ENCODE data around the gene MBD5.
A peak's percentile ranks its signal among the peaks of the same experiment; 100 is the strongest.

Gene MBD5

GRCh38 chr2:148450531-148450930 lies 429.6 kb downstream of the MBD5 start:
- intact Hi-C loops (cut with DNase I; ENCODE audit: low total_unique reads), result no loop called here
- Histone ChIP-seq H3K4me3 (no peak overlapping the region), H3K9me3 (no peaks in the 10 kb centered on the region), H3K4me1 (peaks cover 0 to 15% (median 0%) of the 10 kb centered on the region in 4 donors), H3K27me3 (no peaks in the 10 kb centered on the region), H3K27ac (no peak overlapping the region), H3K36me3 (no peaks in the 10 kb centered on the region)
- DNase-seq, result no peak
- no peak for TF ChIP-seq CTCF (IDR thresholded peaks at IDR 0.05)

- Histone ChIP-seq H3K36me3 (no peaks in the 10 kb centered on the region), H3K4me3 (no peak overlapping the region), H3K9me3 (no peaks in the 10 kb centered on the region), H3K4me1 (peaks cover 0 to 17% (median 0%) of the 10 kb centered on the region in 4 donors), H3K27me3 (no peaks in the 10 kb centered on the region), H3K27ac (no peak overlapping the region)
- no peak for DNase-seq
- intact Hi-C loops (cut with DNase I; ENCODE audit: low total_unique reads), result no loop called here
- no peak for TF ChIP-seq CTCF (IDR thresholded peaks at IDR 0.05)
These were observed 430.2 kb downstream of the MBD5 start for GRCh38 chr2:148451046-148451445.

- TF ChIP-seq CTCF (IDR thresholded peaks at IDR 0.05), result no peak
- H3K27ac ChIP-seq, result no peak overlapping the region
- no peak for DNase-seq
- H3K9me3 ChIP-seq, result no peaks in the 10 kb centered on the region
- intact Hi-C loops (cut with DNase I; ENCODE audit: low total_unique reads), result no loop called here
- H3K4me1 ChIP-seq, result peaks cover 0 to 41% (median 8%) of the 10 kb centered on the region in 4 donors
- no peak overlapping the region for H3K4me3 ChIP-seq
- no peaks in the 10 kb centered on the region for H3K36me3 ChIP-seq
- no peaks in the 10 kb centered on the region for H3K27me3 ChIP-seq
These were observed 434.9 kb downstream of the MBD5 start for GRCh38 chr2:148455791-148456190.

GRCh38 chr2:148458171-148458570 lies 437.3 kb downstream of the MBD5 start:
- TF ChIP-seq CTCF (IDR thresholded peaks at IDR 0.05), result no peak
- Histone ChIP-seq H3K9me3 (no peaks in the 10 kb centered on the region), H3K27ac (no peak overlapping the region), H3K4me3 (no peak overlapping the region), H3K27me3 (no peaks in the 10 kb centered on the region), H3K4me1 (peaks cover 0 to 57% (median 15%) of the 10 kb centered on the region in 4 donors), H3K36me3 (no peaks in the 10 kb centered on the region)
- no peak for DNase-seq
- intact Hi-C loops (cut with DNase I; ENCODE audit: low total_unique reads), result no loop called here

- Histone ChIP-seq H3K9me3 (no peaks in the 10 kb centered on the region), H3K36me3 (no peaks in the 10 kb centered on the region), H3K4me1 (peaks cover 0 to 68% (median 17%) of the 10 kb centered on the region in 4 donors), H3K4me3 (no peak overlapping the region), H3K27me3 (no peaks in the 10 kb centered on the region), H3K27ac (peak overlapping the region in 1 of 2 donors; percentile 46)
- no peak for TF ChIP-seq CTCF (IDR thresholded peaks at IDR 0.05)
- DNase-seq, result no peak
- intact Hi-C loops (cut with DNase I; ENCODE audit: low total_unique reads), result no loop called here
These were observed 438.5 kb downstream of the MBD5 start for GRCh38 chr2:148459377-148459778.

GRCh38 chr2:148461876-148462275 lies 441.0 kb downstream of the MBD5 start:
- H3K4me3 ChIP-seq, result no peak overlapping the region
- intact Hi-C loops (cut with DNase I; ENCODE audit: low total_unique reads), result no loop called here
- peak overlapping the region; percentile 23 to 46 for H3K27ac ChIP-seq

More at GRCh38 chr2:148461876-148462275, 441.0 kb downstream of the MBD5 start:
- peaks cover 0 to 61% (median 17%) of the 10 kb centered on the region in 4 donors for H3K4me1 ChIP-seq
- TF ChIP-seq CTCF (IDR thresholded peaks at IDR 0.05), result no peak
- DNase-seq, result no peak
- H3K36me3 ChIP-seq, result no peaks in the 10 kb centered on the region
- no peaks in the 10 kb centered on the region for H3K27me3 ChIP-seq
- H3K9me3 ChIP-seq, result no peaks in the 10 kb centered on the region

All from tibial artery (tissue), 4 donors.